ENCODE results near the gene WDR88.

- TF ChIP-seq, protein P1, sequence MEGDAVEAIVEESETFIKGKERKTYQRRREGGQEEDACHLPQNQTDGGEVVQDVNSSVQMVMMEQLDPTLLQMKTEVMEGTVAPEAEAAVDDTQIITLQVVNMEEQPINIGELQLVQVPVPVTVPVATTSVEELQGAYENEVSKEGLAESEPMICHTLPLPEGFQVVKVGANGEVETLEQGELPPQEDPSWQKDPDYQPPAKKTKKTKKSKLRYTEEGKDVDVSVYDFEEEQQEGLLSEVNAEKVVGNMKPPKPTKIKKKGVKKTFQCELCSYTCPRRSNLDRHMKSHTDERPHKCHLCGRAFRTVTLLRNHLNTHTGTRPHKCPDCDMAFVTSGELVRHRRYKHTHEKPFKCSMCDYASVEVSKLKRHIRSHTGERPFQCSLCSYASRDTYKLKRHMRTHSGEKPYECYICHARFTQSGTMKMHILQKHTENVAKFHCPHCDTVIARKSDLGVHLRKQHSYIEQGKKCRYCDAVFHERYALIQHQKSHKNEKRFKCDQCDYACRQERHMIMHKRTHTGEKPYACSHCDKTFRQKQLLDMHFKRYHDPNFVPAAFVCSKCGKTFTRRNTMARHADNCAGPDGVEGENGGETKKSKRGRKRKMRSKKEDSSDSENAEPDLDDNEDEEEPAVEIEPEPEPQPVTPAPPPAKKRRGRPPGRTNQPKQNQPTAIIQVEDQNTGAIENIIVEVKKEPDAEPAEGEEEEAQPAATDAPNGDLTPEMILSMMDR (IDR thresholded peaks at IDR 0.05), result no peak
- no peak for TF ChIP-seq POLR2AphosphoS5 (IDR thresholded peaks at IDR 0.05)
Measured at GRCh38 chr19:33208904-33209849, 77.3 kb downstream of the WDR88 start.
